RWPE1 (cell line): Measurements from ENCODE around the gene GPC3.

Experiments
- CTCF ChIA-PET: fragments of 350-600 bp; sonication (Branson Sonifier 250); formaldehyde crosslinking; extraction: SDS; loops from one replicate; lab custom pipeline; 2021; lab: Yijun Ruan, JAX
- POLR2A ChIA-PET: fragments of 400-600 bp; formaldehyde crosslinking; extraction: SDS; loops from one replicate; lab custom pipeline; 2020; ENCODE audit warnings: antibody characterized with exemption; ENCODE audit not compliant: low non-redundant PET; lab: Yijun Ruan, JAX
- DNase-seq: peaks from one replicate; pipeline ENCODE4 v3.0.0; 2012; ENCODE audit warnings: low spot score
- H3K27ac ChIP-seq: fragments of 450-650 bp; 2 replicates; pipeline ENCODE4 v1.5.1; 2017
- TF ChIP-seq, protein P1 (sequence below): fragments of 450-650 bp; conservative IDR thresholded peaks from 2 replicates; pipeline ENCODE4 v1.5.1; 2017; ENCODE audit warnings: low read depth, mild to moderate bottlenecking

The GPC3 gene

DNA sequence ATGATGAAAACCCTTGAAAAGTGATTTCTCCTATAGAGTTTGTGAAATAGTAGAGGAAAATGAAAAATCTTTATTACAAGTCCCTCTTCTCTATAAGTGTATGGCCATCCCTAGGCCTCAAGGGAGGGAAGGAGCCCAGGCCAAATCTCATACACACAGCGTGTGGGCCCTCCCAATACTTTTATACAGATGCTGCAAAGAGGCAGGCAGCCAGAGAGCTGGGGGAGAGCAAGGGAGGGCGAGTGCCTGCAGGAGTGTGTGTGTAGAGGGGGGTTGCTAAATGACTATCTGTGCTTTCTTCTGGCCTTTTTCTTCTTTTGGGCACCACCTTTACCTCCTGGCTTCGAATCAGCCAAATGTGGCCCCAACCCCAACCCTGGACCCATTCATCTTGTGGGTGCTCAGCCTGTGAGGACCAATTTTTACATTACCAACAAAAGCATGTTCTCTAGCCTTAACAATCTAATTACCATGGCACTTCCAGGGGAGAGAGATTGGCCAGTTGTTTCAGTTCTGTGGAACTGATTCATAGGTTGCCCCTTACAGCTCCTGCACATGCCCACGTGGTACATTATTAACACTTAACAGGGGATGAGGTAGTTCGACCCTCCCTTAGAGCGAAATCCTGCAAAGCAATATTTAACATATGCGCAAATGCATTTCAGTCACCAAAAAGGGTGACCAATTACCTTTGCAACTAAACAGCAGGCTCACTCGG is 2.0 kb downstream of the GPC3 start:
- H3K27ac ChIP-seq: no peak overlapping the region
- DNase-seq: no peak
- ChIA-PET POLR2A (no interaction called here), CTCF (no interaction called here)
- TF ChIP-seq, protein P1, sequence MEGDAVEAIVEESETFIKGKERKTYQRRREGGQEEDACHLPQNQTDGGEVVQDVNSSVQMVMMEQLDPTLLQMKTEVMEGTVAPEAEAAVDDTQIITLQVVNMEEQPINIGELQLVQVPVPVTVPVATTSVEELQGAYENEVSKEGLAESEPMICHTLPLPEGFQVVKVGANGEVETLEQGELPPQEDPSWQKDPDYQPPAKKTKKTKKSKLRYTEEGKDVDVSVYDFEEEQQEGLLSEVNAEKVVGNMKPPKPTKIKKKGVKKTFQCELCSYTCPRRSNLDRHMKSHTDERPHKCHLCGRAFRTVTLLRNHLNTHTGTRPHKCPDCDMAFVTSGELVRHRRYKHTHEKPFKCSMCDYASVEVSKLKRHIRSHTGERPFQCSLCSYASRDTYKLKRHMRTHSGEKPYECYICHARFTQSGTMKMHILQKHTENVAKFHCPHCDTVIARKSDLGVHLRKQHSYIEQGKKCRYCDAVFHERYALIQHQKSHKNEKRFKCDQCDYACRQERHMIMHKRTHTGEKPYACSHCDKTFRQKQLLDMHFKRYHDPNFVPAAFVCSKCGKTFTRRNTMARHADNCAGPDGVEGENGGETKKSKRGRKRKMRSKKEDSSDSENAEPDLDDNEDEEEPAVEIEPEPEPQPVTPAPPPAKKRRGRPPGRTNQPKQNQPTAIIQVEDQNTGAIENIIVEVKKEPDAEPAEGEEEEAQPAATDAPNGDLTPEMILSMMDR: no peak

GRCh38 chrX:133981924-133982323 is 3.5 kb downstream of the GPC3 start:
- DNase-seq: no peak
- CTCF ChIA-PET: no interaction called here
- H3K27ac ChIP-seq: no peak overlapping the region
- TF ChIP-seq, protein P1: no peak
- POLR2A ChIA-PET: no interaction called here

- TF ChIP-seq, protein P1: no peak
Measured at GRCh38 chrX:133980832-133981588, 4.4 kb downstream of the GPC3 start.

GRCh38 chrX:133980406-133980805 is 5.0 kb downstream of the GPC3 start:
- CTCF ChIA-PET: no interaction called here
- DNase-seq: no peak
- TF ChIP-seq, protein P1: no peak
- POLR2A ChIA-PET: no interaction called here
- H3K27ac ChIP-seq: no peak overlapping the region

More at GRCh38 chrX:133980832-133981588, 4.4 kb downstream of the GPC3 start:
- no peak overlapping the region for H3K27ac ChIP-seq
- ChIA-PET CTCF (no interaction called here), POLR2A (no interaction called here)
- DNase-seq: no peak

DNA sequence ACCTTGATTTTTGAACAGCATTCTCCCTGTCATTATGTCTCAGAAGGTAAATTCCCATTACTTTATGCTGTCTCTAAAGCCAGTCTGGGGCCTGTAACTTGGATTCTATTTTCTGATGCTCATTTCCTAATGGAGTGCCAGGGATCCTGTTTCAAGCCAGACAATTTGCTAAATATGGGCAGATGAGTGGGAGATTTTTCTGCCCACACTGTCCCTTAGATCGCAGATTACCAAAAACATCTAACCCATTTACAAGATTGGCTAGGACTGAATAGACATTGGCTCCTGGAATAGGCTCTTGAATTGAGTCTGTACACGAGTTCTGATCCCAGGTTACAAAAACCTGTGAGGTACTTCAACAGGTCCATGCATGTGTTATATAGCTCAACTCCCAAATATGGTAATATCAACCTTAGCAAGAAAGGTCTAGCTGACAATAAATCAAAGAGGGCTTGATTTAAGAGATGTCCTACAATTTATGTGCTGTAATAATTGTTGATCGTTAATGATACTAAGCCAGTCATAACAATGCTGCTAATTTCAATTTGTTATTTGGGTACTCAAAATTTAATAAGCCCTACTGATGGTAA is 5.7 kb downstream of the GPC3 start:
- H3K27ac ChIP-seq: no peak overlapping the region
- TF ChIP-seq, protein P1: no peak
- CTCF ChIA-PET: no interaction called here
- POLR2A ChIA-PET: no interaction called here
- DNase-seq: no peak

DNA sequence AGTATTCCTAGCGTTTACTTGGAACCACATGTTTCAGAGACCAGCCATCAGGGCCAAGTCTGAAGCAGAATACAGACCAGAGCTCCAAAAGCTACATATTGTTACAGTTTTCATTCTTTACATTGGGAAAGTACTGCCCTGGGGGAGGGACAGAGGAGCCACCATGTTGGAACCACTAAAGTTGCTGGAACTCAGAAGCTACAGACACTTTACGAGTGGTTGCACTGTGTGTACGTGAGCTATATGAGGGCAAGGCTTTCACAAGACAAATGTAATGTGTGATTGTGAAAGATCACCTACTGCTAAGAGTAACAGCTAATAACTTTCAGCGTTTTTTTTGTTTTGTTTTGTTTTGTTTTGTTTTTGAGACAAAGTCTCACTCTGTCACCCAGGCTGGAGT is 11.7 kb downstream of the GPC3 start:
- ChIA-PET CTCF (interaction anchor here (0.6 kb wide), 1 partner anchor 330 kb away, joined by 3 read pairs; no protein-coding TSS in a partner anchor), POLR2A (no interaction called here)
- H3K27ac ChIP-seq: no peak overlapping the region
- no peak for DNase-seq
- TF ChIP-seq, protein P1: no peak
